ENCODE results near the gene JUP. TPM values are rescaled to one million over a fixed set of nuclear protein-coding genes. Genes with fewer than 3 reads are reported as not detected.

Gene JUP
- total and polyA plus RNA-seq, 8 donors = 94.2 to 148 (median 119) TPM

DNA sequence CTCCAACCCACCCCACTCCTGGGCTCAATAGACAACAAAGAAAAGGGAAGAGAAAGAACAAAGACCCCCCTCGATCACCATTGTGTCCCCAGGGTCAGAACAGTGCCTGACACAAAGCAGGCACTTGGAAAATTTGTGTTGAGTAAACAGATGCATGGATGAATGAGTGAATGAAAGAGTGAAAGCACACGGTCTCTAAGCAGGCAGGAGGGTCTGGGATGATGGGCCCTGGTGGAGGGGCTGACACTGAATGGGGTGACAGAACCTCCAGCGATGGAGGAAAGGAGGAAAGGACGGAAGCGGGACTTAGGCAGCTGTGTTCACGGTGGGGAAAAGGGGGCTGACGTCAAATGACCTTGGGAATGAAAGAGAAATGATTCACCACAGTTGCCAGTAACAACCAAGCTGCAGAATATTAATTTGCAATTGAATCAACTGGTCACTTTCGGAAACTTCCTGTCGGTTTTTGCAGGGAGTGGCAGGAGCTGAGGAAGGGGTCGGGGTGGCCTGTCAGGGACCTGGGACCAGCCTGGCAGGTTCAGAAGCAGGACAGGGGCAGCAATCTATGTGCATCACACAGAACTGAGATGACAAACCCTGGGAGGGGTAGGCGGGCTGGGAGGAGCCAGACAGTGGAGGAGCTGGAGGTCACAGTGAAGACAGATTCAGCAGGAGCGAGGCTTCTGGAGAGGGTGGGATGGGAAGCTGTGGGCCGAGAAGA lies 81.1 kb downstream of the JUP start:
- no peak for ATAC-seq

More for the DNA sequence above, 81.1 kb downstream of the JUP start:
- H3K4me1 ChIP-seq = no peaks in the 10 kb centered on the region
- DNase-seq = no peak
- H3K27ac ChIP-seq = no peak overlapping the region
- intact Hi-C loops (cut with DNase I) = no loop called here
- peaks cover 0 to 4% of the 10 kb centered on the region in 2 donors for H3K27me3 ChIP-seq
- H3K4me3 ChIP-seq = no peak overlapping the region
- TF ChIP-seq, protein P1, sequence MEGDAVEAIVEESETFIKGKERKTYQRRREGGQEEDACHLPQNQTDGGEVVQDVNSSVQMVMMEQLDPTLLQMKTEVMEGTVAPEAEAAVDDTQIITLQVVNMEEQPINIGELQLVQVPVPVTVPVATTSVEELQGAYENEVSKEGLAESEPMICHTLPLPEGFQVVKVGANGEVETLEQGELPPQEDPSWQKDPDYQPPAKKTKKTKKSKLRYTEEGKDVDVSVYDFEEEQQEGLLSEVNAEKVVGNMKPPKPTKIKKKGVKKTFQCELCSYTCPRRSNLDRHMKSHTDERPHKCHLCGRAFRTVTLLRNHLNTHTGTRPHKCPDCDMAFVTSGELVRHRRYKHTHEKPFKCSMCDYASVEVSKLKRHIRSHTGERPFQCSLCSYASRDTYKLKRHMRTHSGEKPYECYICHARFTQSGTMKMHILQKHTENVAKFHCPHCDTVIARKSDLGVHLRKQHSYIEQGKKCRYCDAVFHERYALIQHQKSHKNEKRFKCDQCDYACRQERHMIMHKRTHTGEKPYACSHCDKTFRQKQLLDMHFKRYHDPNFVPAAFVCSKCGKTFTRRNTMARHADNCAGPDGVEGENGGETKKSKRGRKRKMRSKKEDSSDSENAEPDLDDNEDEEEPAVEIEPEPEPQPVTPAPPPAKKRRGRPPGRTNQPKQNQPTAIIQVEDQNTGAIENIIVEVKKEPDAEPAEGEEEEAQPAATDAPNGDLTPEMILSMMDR (IDR thresholded peaks at IDR 0.05) = no peak
- no peaks in the 10 kb centered on the region for H3K36me3 ChIP-seq
- H3K9me3 ChIP-seq = no peaks in the 10 kb centered on the region

Other genes with a start within 250 kb of the JUP start
- gene KRT9, start 214.7 kb downstream of the JUP start, total RNA-seq = not detected
- not detected for gene KRT9, start 214.7 kb downstream of the JUP start, polyA plus RNA-seq (ENCODE audit: insufficient read length in 6 of 6)
- gene KRT14, start 199.8 kb downstream of the JUP start, total RNA-seq = 1 to 10 TPM in 1 of 2 donors, not detected in 1; 1.5 TPM
- 1 to 10 TPM in 4 of 6 donors, under 1 TPM in 2; 0.35 to 2.0 (median 1.2) TPM for gene KRT14, start 199.8 kb downstream of the JUP start, polyA plus RNA-seq (ENCODE audit: insufficient read length in 6 of 6)
- 1 to 10 TPM in 1 of 2 donors, under 1 TPM in 1; 0.65 to 1.0 TPM for gene KRT16, start 173.9 kb downstream of the JUP start, total RNA-seq
- not detected for gene KRT16, start 173.9 kb downstream of the JUP start, polyA plus RNA-seq (ENCODE audit: insufficient read length in 6 of 6)
- gene KRT17, start 162.1 kb downstream of the JUP start, total RNA-seq = 10 to 100 TPM; 14.2 to 85.6 TPM
- 10 to 100 TPM in 1 of 6 donors, 1 to 10 TPM in 5; 4.1 to 28.1 (median 5.0) TPM for gene KRT17, start 162.1 kb downstream of the JUP start, polyA plus RNA-seq (ENCODE audit: insufficient read length in 6 of 6)
- gene EIF1, start 97.8 kb downstream of the JUP start, total RNA-seq = 100 to 1,000 TPM; 728 to 773 TPM
- gene EIF1, start 97.8 kb downstream of the JUP start, polyA plus RNA-seq (ENCODE audit: insufficient read length in 6 of 6) = 100 to 1,000 TPM; 697 to 782 (median 720) TPM
- gene GAST, start 74.4 kb downstream of the JUP start, total RNA-seq = not detected
- gene GAST, start 74.4 kb downstream of the JUP start, polyA plus RNA-seq (ENCODE audit: insufficient read length in 6 of 6) = not detected
- gene HAP1, start 52.1 kb downstream of the JUP start, total RNA-seq = under 1 TPM; 0.16 to 0.32 TPM
- gene HAP1, start 52.1 kb downstream of the JUP start, polyA plus RNA-seq (ENCODE audit: insufficient read length in 6 of 6) = under 1 TPM; 0.40 to 0.90 (median 0.71) TPM
- gene P3H4, start 25.2 kb upstream of the JUP start, total RNA-seq = 10 to 100 TPM; 19.1 to 27.8 TPM
- gene P3H4, start 25.2 kb upstream of the JUP start, polyA plus RNA-seq (ENCODE audit: insufficient read length in 6 of 6) = 10 to 100 TPM; 28.5 to 47.1 (median 32.8) TPM
- 100 to 1,000 TPM in 1 of 2 donors, 10 to 100 TPM in 1; 82.1 to 129 TPM for gene FKBP10, start 26.3 kb upstream of the JUP start, total RNA-seq
- gene FKBP10, start 26.3 kb upstream of the JUP start, polyA plus RNA-seq (ENCODE audit: insufficient read length in 6 of 6) = 100 to 1,000 TPM; 130 to 169 (median 146) TPM
- 10 to 100 TPM; 30.6 to 34.7 TPM for gene NT5C3B, start 49.5 kb upstream of the JUP start, total RNA-seq
- 100 to 1,000 TPM in 1 of 6 donors, 10 to 100 TPM in 5; 87.7 to 101 (median 90.3) TPM for gene NT5C3B, start 49.5 kb upstream of the JUP start, polyA plus RNA-seq (ENCODE audit: insufficient read length in 6 of 6)
- gene KLHL10, start 51.1 kb upstream of the JUP start, total RNA-seq = not detected
- gene KLHL10, start 51.1 kb upstream of the JUP start, polyA plus RNA-seq (ENCODE audit: insufficient read length in 6 of 6) = under 1 TPM; 0.06 to 0.43 (median 0.23) TPM
- 10 to 100 TPM; 11.0 to 13.3 TPM for gene KLHL11, start 78.7 kb upstream of the JUP start, total RNA-seq
- 1 to 10 TPM; 8.7 to 9.9 (median 9.9) TPM for gene KLHL11, start 78.7 kb upstream of the JUP start, polyA plus RNA-seq (ENCODE audit: insufficient read length in 6 of 6)
- gene ACLY, start 132.2 kb upstream of the JUP start, total RNA-seq = 100 to 1,000 TPM; 129 to 204 TPM
- gene ACLY, start 132.2 kb upstream of the JUP start, polyA plus RNA-seq (ENCODE audit: insufficient read length in 6 of 6) = 100 to 1,000 TPM in 1 of 6 donors, 10 to 100 TPM in 5; 73.0 to 101 (median 81.8) TPM
- gene ODAD4, start 143.9 kb upstream of the JUP start, total RNA-seq = 1 to 10 TPM in 1 of 2 donors, under 1 TPM in 1; 0.73 to 3.2 TPM
- 1 to 10 TPM; 4.4 to 7.8 (median 6.7) TPM for gene ODAD4, start 143.9 kb upstream of the JUP start, polyA plus RNA-seq (ENCODE audit: insufficient read length in 6 of 6)
- 10 to 100 TPM; 61.5 to 64.9 TPM for gene CNP, start 180.1 kb upstream of the JUP start, total RNA-seq
- gene CNP, start 180.1 kb upstream of the JUP start, polyA plus RNA-seq (ENCODE audit: insufficient read length in 6 of 6) = 10 to 100 TPM; 53.4 to 75.4 (median 62.6) TPM
- gene DNAJC7, start 230.7 kb upstream of the JUP start, total RNA-seq = 10 to 100 TPM; 62.1 to 82.0 TPM
- gene DNAJC7, start 230.7 kb upstream of the JUP start, polyA plus RNA-seq (ENCODE audit: insufficient read length in 6 of 6) = 100 to 1,000 TPM; 131 to 161 (median 141) TPM
- gene NKIRAS2, start 233.4 kb upstream of the JUP start, total RNA-seq = 10 to 100 TPM; 29.6 to 32.3 TPM
- 10 to 100 TPM; 43.0 to 50.1 (median 46.9) TPM for gene NKIRAS2, start 233.4 kb upstream of the JUP start, polyA plus RNA-seq (ENCODE audit: insufficient read length in 6 of 6)

All from left lung (tissue), 10 donors.